Heart left ventricle (tissue), 13 donors: ENCODE measurements around the gene PCBP3.

Experiments
- CTCF ChIP-seq, 12 donors: fragments of 200-600 bp; sonication (generic) in 4 of 12; IDR thresholded peaks; one replicate each; pipeline versions ENCODE4 v1.5.0 to v1.8.0; 2018 to 2022; ENCODE audit warnings: antibody characterized with exemption in 12 of 12, mild to moderate bottlenecking in 5 of 12
- POLR2A ChIP-seq, 2 donors: fragments of 450-650 bp; IDR thresholded peaks; one replicate each; pipeline ENCODE4 v1.6.1; 2017; ENCODE audit warnings: antibody characterized with exemption in 2 of 2, mild to moderate bottlenecking in 2 of 2, moderate library complexity in 2 of 2
- donor health status: ischemic (EF 13 %, LVEDD 7.1; RV severe dilation, severe dysfunction).
- donor health status: DM: no; HTN: yes; CAD: no.
- donor health status: DM: no; HTN: no; CAD: no.
- donor health status: ischemic (EF 25% LVEDD 6.9; RV normal size, moderate dysfunction).
- donor health status: ischemic (EF 25% LVEDD 5.7; RV mildly dilated, moderate dysfunction).
- donor health status: ischemic (EF 35%, LVEDD 5.7; RV mildly dilated, moderate dysfunction).
- donor health status: nonischemic (EF 11% LVEDD 7.7; RV severe dilation, severe dysfunction).
- donor health status: DM: yes; HTN: yes; CAD: no.
- donor health status: PGD.
- donor health status: ischemic (EF 29% LVEDD 5.4; RV normal size, mild dysfunction).
- donor health status: nonischemic (EF 23%, LVEDD 6.1; RV moderate dilation, normal function).

GRCh38 chr21:45874716-45875415 lies 231.3 kb downstream of the PCBP3 start:
- TF ChIP-seq CTCF (IDR thresholded peaks at IDR 0.05) = no peak
- TF ChIP-seq POLR2A (IDR thresholded peaks at IDR 0.05) = no peak
